Smooth muscle cell (in vitro differentiated cells): ENCODE data around the gene SMARCD2. TPM values are rescaled to one million over a fixed set of nuclear protein-coding genes. Genes with fewer than 3 reads are reported as not detected.

Source experiments
- DNase-seq: peaks from one replicate; lab custom pipeline; 2025; ENCODE audit not compliant: unreplicated experiment; lab: John Stamatoyannopoulos, UW
- H2AFZ ChIP-seq: fragments of 200-600 bp; sonication (generic); 2 replicates; pipeline ENCODE4 v1.6.0; 2016; ENCODE audit warnings: antibody characterized with exemption, low read depth, mild to moderate bottlenecking
- H3F3A ChIP-seq: fragments of 200-600 bp; sonication (generic); 2 replicates; pipeline ENCODE4 v1.6.0; 2017; ENCODE audit warnings: antibody characterized with exemption, low read depth
- H3K27ac ChIP-seq: fragments of 200-600 bp; sonication (generic); 2 replicates; pipeline ENCODE4 v1.5.1; 2016; ENCODE audit warnings: low read depth, mild to moderate bottlenecking
- H3K27me3 ChIP-seq: fragments of 200-600 bp; sonication (generic); 2 replicates; pipeline ENCODE4 v1.6.1; 2016; ENCODE audit warnings: low read depth, mild to moderate bottlenecking
- H3K36me3 ChIP-seq: fragments of 200-600 bp; sonication (generic); 2 replicates; pipeline ENCODE4 v1.5.1; 2016; ENCODE audit warnings: low read depth
- H3K4me1 ChIP-seq: fragments of 200-600 bp; sonication (generic); 2 replicates; pipeline ENCODE4 v1.5.1; 2016; ENCODE audit warnings: low read depth
- H3K4me2 ChIP-seq: fragments of 200-600 bp; sonication (generic); 2 replicates; pipeline ENCODE4 v1.6.0; 2016; ENCODE audit warnings: mild to moderate bottlenecking
- H3K4me3 ChIP-seq: fragments of 200-600 bp; sonication (generic); 2 replicates; pipeline ENCODE4 v1.5.1; 2016; ENCODE audit warnings: mild to moderate bottlenecking
- H3K79me2 ChIP-seq: fragments of 200-600 bp; sonication (generic); 2 replicates; pipeline ENCODE4 v1.6.0; 2016; ENCODE audit warnings: low read depth, mild to moderate bottlenecking
- H3K9ac ChIP-seq: fragments of 200-600 bp; sonication (generic); 2 replicates; pipeline ENCODE4 v1.6.0; 2016; ENCODE audit warnings: low read depth
- H3K9me3 ChIP-seq: fragments of 200-600 bp; sonication (generic); replicated peaks from 2 replicates; pipeline ENCODE4 v1.5.1; 2016; ENCODE audit warnings: low read depth
- H4K20me1 ChIP-seq: fragments of 200-600 bp; sonication (generic); 2 replicates; pipeline ENCODE4 v1.6.0; 2016; ENCODE audit warnings: low read depth
- CTCF ChIP-seq: fragments of 200-600 bp; sonication (generic); IDR thresholded peaks from 2 replicates; pipeline ENCODE4 v1.5.1; 2017; ENCODE audit warnings: borderline replicate concordance, mild to moderate bottlenecking, antibody characterized with exemption; ENCODE audit not compliant: insufficient read depth, poor library complexity, severe bottlenecking
- WGBS: methylation state at CpG from one replicate; pipeline ENCODE4 v1.1.7; 2016; ENCODE audit warnings: low lambda C conversion rate; 5-methylcytosine and 5-hydroxymethylcytosine counted together
- polyA plus RNA-seq: library from polyadenylated mRNA; unstranded; fragments of >200 nt; fragmentation: Nextera tagmentation; extraction: Ambion mirVana; gene quantifications from 2 replicates; pipeline ENCODE4 v1.2.1, GENCODE V29; 2016
- total RNA-seq: library from RNA; depleted of rRNA; stranded (reverse); fragments of >200 nt; gene quantifications from 2 replicates; pipeline ENCODE4 v1.2.3, GENCODE V29; 2014

SMARCD2 gene
- total and polyA plus RNA-seq, 2 experiments from 2014 or later, result 41.9 to 43.7 TPM

- Histone ChIP-seq H3K4me3 (peak overlapping the region; percentile 46), H3K79me2 (no peaks in the 10 kb centered on the region)
Measured at GRCh38 chr17:63848834-63849689, 6.6 kb upstream of the SMARCD2 start.

DNA sequence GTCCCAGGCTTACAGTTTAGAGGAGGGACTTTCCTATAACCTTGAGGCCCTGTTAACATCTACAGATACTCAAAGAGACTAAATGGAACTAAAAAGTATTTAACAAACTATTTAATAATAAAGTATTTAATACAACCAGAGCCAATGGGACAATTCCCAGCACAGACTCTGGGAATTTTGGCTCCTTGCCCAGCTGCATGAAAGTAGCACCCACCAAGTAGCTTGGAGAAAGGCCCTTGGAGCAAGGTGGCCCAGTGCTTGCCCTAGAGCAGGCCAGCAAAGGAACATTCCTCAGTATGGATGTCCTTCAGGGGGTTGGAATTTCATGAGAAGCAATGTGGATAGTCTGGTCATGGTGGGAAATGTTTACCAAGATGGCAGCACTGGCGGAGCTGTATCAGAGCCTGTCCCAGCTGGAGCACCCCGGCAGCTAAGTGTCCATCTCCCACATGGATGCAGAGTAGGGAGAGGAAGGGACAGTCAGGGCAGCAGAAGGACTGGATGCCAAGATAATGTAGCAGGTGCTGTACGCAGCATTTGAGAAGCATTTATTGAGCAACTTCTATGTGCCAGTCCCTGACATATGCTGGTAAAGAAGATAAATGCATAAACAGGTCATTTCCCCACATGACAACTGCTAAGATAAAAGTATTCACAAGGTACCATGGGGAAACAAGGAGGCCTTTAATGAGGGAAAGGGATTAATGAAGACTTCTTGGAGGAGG, 5.2 kb upstream of the SMARCD2 start:
- no peak overlapping the region for H3K4me3 ChIP-seq
- no peaks in the 10 kb centered on the region for H3K36me3 ChIP-seq
- WGBS, result 96% methylated on average over 3 of the region's 3 CpGs
- no peaks in the 10 kb centered on the region for H3K9me3 ChIP-seq
- no peak overlapping the region for H2AFZ ChIP-seq
- no peaks in the 10 kb centered on the region for H3K79me2 ChIP-seq
- TF ChIP-seq CTCF, result no peak
- no peak overlapping the region for H3K4me2 ChIP-seq
- H3K4me1 ChIP-seq, result no peaks in the 10 kb centered on the region
- H3F3A ChIP-seq, result no peaks in the 10 kb centered on the region
- no peak overlapping the region for H3K27ac ChIP-seq
- DNase-seq, result no peak
- no peaks in the 10 kb centered on the region for H4K20me1 ChIP-seq
- no peaks in the 10 kb centered on the region for H3K27me3 ChIP-seq
- no peak overlapping the region for H3K9ac ChIP-seq

More at GRCh38 chr17:63848834-63849689, 6.6 kb upstream of the SMARCD2 start:
- Histone ChIP-seq H3K4me1 (no peaks in the 10 kb centered on the region), H2AFZ (peak overlapping the region; percentile 99), H3K27me3 (no peaks in the 10 kb centered on the region), H3K9ac (peak overlapping the region; percentile 95), H4K20me1 (no peaks in the 10 kb centered on the region), H3K4me2 (peak overlapping the region; percentile 89), H3K27ac (no peak overlapping the region), H3F3A (no peaks in the 10 kb centered on the region), H3K36me3 (no peaks in the 10 kb centered on the region), H3K9me3 (no peaks in the 10 kb centered on the region)
- 31% methylated on average over 74 of the region's 82 CpGs for WGBS
- peak; percentile 44 for DNase-seq
- peak; percentile 81 for TF ChIP-seq CTCF

DNA sequence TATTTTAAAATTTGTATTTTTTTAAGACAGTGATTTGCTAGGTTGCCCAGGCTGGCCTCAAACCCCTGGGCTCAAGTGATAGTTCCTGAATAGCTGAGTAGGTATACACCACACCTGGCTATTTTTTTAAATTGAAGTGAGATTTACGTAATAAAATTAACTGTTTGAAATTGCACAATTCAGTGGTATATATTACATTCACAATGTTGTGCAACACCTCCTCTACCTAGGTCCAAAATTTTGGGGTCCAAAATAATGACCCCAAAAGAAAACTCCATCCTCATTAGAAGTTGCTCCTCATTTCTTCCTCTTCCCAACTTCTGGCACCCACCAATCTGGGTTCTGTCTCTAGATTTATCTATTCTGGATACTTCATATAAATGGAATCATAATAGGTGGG, 3.0 kb upstream of the SMARCD2 start:
- TF ChIP-seq CTCF, result no peak
- no peaks in the 10 kb centered on the region for H3K36me3 ChIP-seq
- H3K27me3 ChIP-seq, result no peaks in the 10 kb centered on the region
- no peak overlapping the region for H3K4me3 ChIP-seq
- H3K27ac ChIP-seq, result no peak overlapping the region
- H3K79me2 ChIP-seq, result peaks cover 17% of the 10 kb centered on the region
- 96% methylated on average over 1 of the region's 1 CpG for WGBS
- peaks cover 17% of the 10 kb centered on the region for H4K20me1 ChIP-seq
- H3K9ac ChIP-seq, result no peak overlapping the region
- H3K4me2 ChIP-seq, result no peak overlapping the region
- no peaks in the 10 kb centered on the region for H3K9me3 ChIP-seq
- H2AFZ ChIP-seq, result no peak overlapping the region
- peaks cover 8% of the 10 kb centered on the region for H3F3A ChIP-seq
- DNase-seq, result no peak
- peaks cover 9% of the 10 kb centered on the region for H3K4me1 ChIP-seq
